ENCODE data around the gene PTPRG.

The PTPRG gene

DNA sequence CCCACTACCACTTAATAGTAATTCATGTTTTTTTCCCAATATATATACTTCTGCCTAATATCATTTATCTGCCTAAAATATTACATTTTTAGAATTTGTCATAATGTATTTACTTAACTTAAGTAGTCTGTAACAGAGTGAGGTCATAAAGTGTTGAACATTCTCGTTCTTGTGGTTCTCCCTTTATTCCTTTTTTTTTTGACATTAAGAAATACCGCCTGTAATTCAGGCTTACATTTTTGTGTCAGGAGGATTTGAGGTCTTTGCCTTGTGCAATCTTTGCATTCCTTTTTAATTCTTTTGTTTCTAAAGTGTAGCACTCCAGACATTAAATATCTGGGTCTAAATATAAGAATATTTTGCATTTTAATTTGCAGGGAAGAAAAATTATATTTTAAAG is 315.4 kb downstream of the PTPRG start:
- H3K4me2 ChIP-seq (ENCODE audit: low read length), result no peak overlapping the region
- peaks cover 22% of the 10 kb centered on the region for H3K4me1 ChIP-seq
- H3K4me3 ChIP-seq (ENCODE audit: low read depth, low read length), result no peak overlapping the region
- no peaks in the 10 kb centered on the region for H3K9me3 ChIP-seq (ENCODE audit: control insufficient read depth, low read length)
- H3K27me3 ChIP-seq (ENCODE audit: control insufficient read depth, insufficient read depth, low read length), result no peaks in the 10 kb centered on the region
- H2AFZ ChIP-seq, result no peak overlapping the region
- no peaks in the 10 kb centered on the region for H3K36me3 ChIP-seq (ENCODE audit: control insufficient read depth, insufficient read depth, low read length)
- TF ChIP-seq CTCF (IDR thresholded peaks at IDR 0.05), result no peak
- no peak overlapping the region for H3K27ac ChIP-seq
- H3K9ac ChIP-seq, result no peak overlapping the region
- H3K79me2 ChIP-seq, result peaks cover 53% of the 10 kb centered on the region

DNA sequence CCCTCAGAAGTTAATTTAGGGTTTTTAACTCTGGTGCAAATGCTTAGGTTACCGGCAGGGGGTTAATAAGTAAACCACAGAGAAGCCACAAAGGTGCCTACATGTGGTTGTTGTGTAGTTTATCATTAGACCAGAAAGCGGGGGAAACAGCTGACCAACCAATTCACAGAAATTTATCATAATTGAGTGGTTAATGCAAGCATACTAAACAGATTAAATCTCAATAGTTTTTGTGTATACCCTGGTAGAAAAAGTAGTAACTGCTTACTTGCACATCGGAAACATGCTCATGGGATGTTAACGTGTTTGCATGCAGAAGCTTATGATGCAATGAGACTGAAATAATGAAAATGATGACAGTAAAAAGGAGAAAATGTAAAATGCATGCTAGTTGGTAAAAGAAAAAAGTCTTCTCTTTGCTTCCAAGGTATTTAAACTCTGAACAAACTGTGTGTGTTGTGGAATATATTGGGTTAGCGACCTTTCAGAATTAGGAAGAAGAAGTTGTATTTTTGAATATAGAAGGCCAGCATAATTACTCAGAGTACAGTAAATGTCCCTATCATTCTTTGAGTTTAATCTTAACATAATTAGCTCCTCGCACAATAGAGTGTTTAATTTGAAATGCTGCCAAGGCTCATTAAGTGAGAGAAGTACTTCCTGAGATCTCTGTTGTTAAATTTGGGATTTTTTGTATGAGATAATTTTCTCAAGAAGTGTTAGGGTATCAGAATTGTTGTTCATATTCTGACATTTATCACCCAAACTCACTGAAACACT is 316.2 kb downstream of the PTPRG start:
- H3K4me1 ChIP-seq, result peaks cover 17% of the 10 kb centered on the region
- H3K79me2 ChIP-seq, result peaks cover 53% of the 10 kb centered on the region
- no peak overlapping the region for H3K4me3 ChIP-seq (ENCODE audit: low read depth, low read length)

DNA sequence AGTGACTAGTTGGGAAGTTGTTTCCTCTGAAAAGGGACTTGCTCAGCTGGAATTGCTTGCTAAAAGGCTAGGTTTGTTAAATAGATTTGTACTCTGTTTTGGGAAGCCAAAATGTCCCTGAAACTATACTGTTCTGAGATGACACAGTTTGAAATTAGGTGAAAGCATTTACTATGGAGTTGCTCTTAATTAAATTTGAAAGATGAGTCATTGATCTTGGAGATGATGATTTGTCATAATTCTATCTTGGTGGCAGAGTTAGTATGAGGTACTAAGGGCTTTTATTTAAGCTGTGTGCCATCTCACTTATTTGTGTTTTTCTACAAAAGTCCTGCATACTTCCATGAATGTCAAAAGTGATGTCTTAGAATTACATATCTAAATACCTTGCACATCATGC is 320.9 kb downstream of the PTPRG start:
- Histone ChIP-seq H3K4me2 (ENCODE audit: low read length) (no peak overlapping the region), H2AFZ (no peak overlapping the region), H3K27ac (no peak overlapping the region), H3K79me2 (peaks cover 65% of the 10 kb centered on the region), H3K9ac (no peak overlapping the region), H3K4me1 (no peaks in the 10 kb centered on the region), H3K36me3 (ENCODE audit: control insufficient read depth, insufficient read depth, low read length) (no peaks in the 10 kb centered on the region), H3K9me3 (ENCODE audit: control insufficient read depth, low read length) (no peaks in the 10 kb centered on the region), H3K4me3 (ENCODE audit: low read depth, low read length) (no peak overlapping the region), H3K27me3 (ENCODE audit: control insufficient read depth, insufficient read depth, low read length) (no peaks in the 10 kb centered on the region)
- TF ChIP-seq CTCF (IDR thresholded peaks at IDR 0.05), result no peak

More for the DNA sequence above, 316.2 kb downstream of the PTPRG start:
- H3K4me2 ChIP-seq (ENCODE audit: low read length), result no peak overlapping the region
- no peak overlapping the region for H3K27ac ChIP-seq
- TF ChIP-seq CTCF (IDR thresholded peaks at IDR 0.05), result no peak
- H3K9me3 ChIP-seq (ENCODE audit: control insufficient read depth, low read length), result no peaks in the 10 kb centered on the region
- no peaks in the 10 kb centered on the region for H3K27me3 ChIP-seq (ENCODE audit: control insufficient read depth, insufficient read depth, low read length)
- H2AFZ ChIP-seq, result no peak overlapping the region
- no peak overlapping the region for H3K9ac ChIP-seq
- no peaks in the 10 kb centered on the region for H3K36me3 ChIP-seq (ENCODE audit: control insufficient read depth, insufficient read depth, low read length)

- Histone ChIP-seq H3K27ac (no peak overlapping the region), H3K4me1 (no peaks in the 10 kb centered on the region), H3K9me3 (ENCODE audit: control insufficient read depth, low read length) (no peaks in the 10 kb centered on the region), H3K36me3 (ENCODE audit: control insufficient read depth, insufficient read depth, low read length) (no peaks in the 10 kb centered on the region), H3K4me2 (ENCODE audit: low read length) (no peak overlapping the region), H2AFZ (no peak overlapping the region), H3K4me3 (ENCODE audit: low read depth, low read length) (no peak overlapping the region), H3K79me2 (peaks cover 61% of the 10 kb centered on the region), H3K27me3 (ENCODE audit: control insufficient read depth, insufficient read depth, low read length) (no peaks in the 10 kb centered on the region), H3K9ac (no peak overlapping the region)
- TF ChIP-seq CTCF (IDR thresholded peaks at IDR 0.05), result no peak
Measured at GRCh38 chr3:61884794-61885193, 323.4 kb downstream of the PTPRG start.

DNA sequence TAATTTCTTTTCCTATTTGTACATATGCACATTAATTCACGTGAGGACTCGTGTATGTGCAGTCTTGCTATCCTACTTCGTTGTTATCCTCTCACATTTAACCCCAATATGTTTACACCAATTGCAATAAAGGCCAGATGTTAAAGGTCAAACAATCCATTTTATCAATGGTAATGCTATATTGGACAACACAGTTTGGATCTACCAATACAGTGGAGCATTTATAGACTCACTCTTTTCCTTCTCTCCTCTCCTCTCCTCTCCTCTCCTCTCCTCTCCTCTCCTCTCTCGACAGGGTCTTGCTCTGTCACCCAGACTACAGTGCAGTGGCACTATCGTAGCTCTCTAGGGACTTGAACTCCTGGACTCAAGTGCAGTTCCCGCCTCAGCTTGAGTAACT is 324.0 kb downstream of the PTPRG start:
- Histone ChIP-seq H3K9ac (no peak overlapping the region), H3K9me3 (ENCODE audit: control insufficient read depth, low read length) (no peaks in the 10 kb centered on the region), H3K27me3 (ENCODE audit: control insufficient read depth, insufficient read depth, low read length) (no peaks in the 10 kb centered on the region), H3K4me2 (ENCODE audit: low read length) (no peak overlapping the region), H2AFZ (no peak overlapping the region), H3K27ac (no peak overlapping the region), H3K4me3 (ENCODE audit: low read depth, low read length) (no peak overlapping the region), H3K79me2 (peaks cover 57% of the 10 kb centered on the region), H3K36me3 (ENCODE audit: control insufficient read depth, insufficient read depth, low read length) (no peaks in the 10 kb centered on the region), H3K4me1 (no peaks in the 10 kb centered on the region)
- no peak for TF ChIP-seq CTCF (IDR thresholded peaks at IDR 0.05)

Measured in parathyroid adenoma (tissue), 2 donors.